BJ (cell line): ENCODE measurements around the gene ABLIM1. TPM values are rescaled to one million over a fixed set of nuclear protein-coding genes. Genes with fewer than 3 reads are reported as not detected.

ENCODE experiments used
- CTCF ChIA-PET: fragments of 350-600 bp; formaldehyde crosslinking; extraction: SDS; loops from one replicate; lab custom pipeline; 2021; ENCODE audit warnings: antibody characterized with exemption, inconsistent platforms; lab: Yijun Ruan, JAX
- POLR2A ChIA-PET: fragments of 300-600 bp; sonication (Branson Sonifier 250); formaldehyde crosslinking; extraction: SDS; loops from one replicate; lab custom pipeline; 2021; ENCODE audit warnings: antibody characterized with exemption; lab: Charles Lee
- DNase-seq: peaks from one replicate; pipeline ENCODE4 v3.0.0-alpha.2; 2011; ENCODE audit warnings: low read depth
- H3K27me3 ChIP-seq: 2 replicates; pipeline ENCODE4 v1.6.0; 2011; ENCODE audit warnings: low read length; ENCODE audit not compliant: control insufficient read depth, insufficient read depth
- H3K36me3 ChIP-seq: 2 replicates; pipeline ENCODE4 v1.5.1; 2011; ENCODE audit warnings: low read length; ENCODE audit not compliant: control insufficient read depth, insufficient read depth
- H3K4me3 ChIP-seq: 2 replicates; pipeline ENCODE4 v1.5.1; 2011; ENCODE audit warnings: low read depth, mild to moderate bottlenecking, control low read depth, low read length
- CTCF ChIP-seq: IDR thresholded peaks from 2 replicates; pipeline ENCODE4 v1.5.1; 2011; ENCODE audit warnings: low read depth, mild to moderate bottlenecking, control low read depth, inconsistent platforms, low read length, moderate library complexity; ENCODE audit not compliant: insufficient read depth
- polyA plus RNA-seq: library from polyadenylated mRNA; depleted of rRNA; stranded (reverse); fragments of >200 nt; gene quantifications from 2 replicates; pipeline ENCODE4 v1.2.3, GENCODE V29; 2011

The ABLIM1 gene
- polyA plus RNA-seq, 1 experiment: 14.4 TPM

- no peak overlapping the region for H3K4me3 ChIP-seq
- CTCF ChIA-PET: interaction anchor here (0.7 to 7.8 kb wide), 16 partner anchors 9 to 270 kb away, joined by 3 to 65 read pairs (median 5); partner anchors contain the start of gene FHIP2A
These were observed 106.0 kb downstream of the ABLIM1 start for GRCh38 chr10:114552050-114552449.

DNA sequence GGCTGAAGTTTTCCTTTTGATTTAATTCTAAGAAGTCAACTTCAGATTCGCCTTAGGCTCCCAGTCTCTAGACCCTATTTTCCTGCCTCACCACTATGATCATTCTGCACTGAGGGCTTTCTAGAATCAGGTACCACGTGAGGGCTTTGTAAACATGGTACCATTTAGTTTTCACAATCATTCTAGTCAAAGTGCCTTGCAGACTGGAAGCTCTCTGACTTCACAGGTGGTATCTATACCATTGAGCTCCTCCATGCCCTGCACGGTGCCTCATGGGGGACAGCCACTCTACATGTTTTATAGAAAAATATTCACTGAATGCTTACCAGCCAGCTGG lies 106.5 kb downstream of the ABLIM1 start:
- no peak for TF ChIP-seq CTCF
- ChIA-PET POLR2A (no interaction called here), CTCF (interaction anchor here (0.7 to 7.8 kb wide), 21 partner anchors 9 to 271 kb away, joined by 3 to 65 read pairs (median 5); partner anchors contain the start of gene FHIP2A)
- H3K36me3 ChIP-seq: no peaks in the 10 kb centered on the region
- DNase-seq: no peak
- H3K27me3 ChIP-seq: no peaks in the 10 kb centered on the region
- no peak overlapping the region for H3K4me3 ChIP-seq

More at GRCh38 chr10:114552050-114552449, 106.0 kb downstream of the ABLIM1 start:
- POLR2A ChIA-PET: no interaction called here
- no peak for TF ChIP-seq CTCF
- DNase-seq: no peak
- no peaks in the 10 kb centered on the region for H3K27me3 ChIP-seq
- H3K36me3 ChIP-seq: no peaks in the 10 kb centered on the region

DNA sequence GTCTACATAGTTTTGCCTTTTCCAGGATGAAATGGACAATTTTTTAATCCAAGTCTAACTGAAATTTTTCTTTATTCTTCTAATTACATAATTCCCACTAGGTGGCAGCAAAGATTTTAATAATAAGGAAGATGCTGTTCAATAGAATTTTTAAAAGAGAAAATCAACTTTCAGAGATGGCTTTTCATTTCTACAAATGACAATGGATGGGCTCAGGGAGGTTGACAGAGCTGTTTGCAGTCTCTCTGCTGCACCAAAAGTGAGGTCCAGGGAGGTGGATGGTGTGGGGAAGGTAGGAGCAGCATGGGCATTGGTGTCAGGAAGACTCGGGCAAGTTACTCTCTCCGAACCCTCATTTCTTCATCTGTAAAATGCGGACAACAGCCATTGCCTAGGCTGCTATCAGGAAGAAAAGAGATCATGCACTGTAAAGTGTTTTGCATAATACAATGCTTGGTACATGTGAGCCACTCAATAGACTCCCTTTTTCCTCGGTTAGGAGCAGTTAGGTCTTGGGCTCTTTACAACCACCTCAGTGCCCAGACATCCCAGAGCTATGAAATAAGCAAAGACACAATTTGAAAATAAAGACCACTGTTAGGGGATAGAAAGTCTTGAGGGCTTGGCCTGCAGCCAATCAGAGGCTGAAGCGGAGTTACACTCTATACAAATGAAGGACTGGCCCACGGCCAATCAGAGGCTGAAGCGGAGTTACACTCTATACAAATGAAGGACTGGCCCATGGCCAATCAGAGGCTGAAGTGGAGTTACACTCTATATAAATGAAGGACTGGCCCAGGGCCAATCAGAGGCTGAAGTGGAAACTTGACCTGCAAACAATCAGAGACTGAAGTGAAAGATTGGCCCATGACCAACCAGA lies 107.1 kb downstream of the ABLIM1 start:
- peak; percentile 13; the same call in 1 of the 2 replicates for TF ChIP-seq CTCF
- DNase-seq: no peak
- Histone ChIP-seq H3K27me3 (no peaks in the 10 kb centered on the region), H3K36me3 (no peaks in the 10 kb centered on the region; the same call in 1 of the 2 replicates), H3K4me3 (no peak overlapping the region)
- POLR2A ChIA-PET: interaction anchor here (0.6 kb wide), 1 partner anchor 69 kb away, joined by 3 read pairs; no protein-coding TSS in a partner anchor
- CTCF ChIA-PET: interaction anchor here (0.7 to 7.8 kb wide), 17 partner anchors 18 to 271 kb away, joined by 3 to 65 read pairs (median 5); partner anchors contain the start of gene FHIP2A

GRCh38 chr10:114548662-114549061 lies 109.4 kb downstream of the ABLIM1 start:
- no peak for DNase-seq

More at GRCh38 chr10:114548662-114549061, 109.4 kb downstream of the ABLIM1 start:
- CTCF ChIA-PET: interaction anchor here (0.7 to 7.8 kb wide), 13 partner anchors 11 to 245 kb away, joined by 3 to 65 read pairs (median 3); no protein-coding TSS in a partner anchor
- Histone ChIP-seq H3K4me3 (no peak overlapping the region), H3K27me3 (no peaks in the 10 kb centered on the region), H3K36me3 (no peaks in the 10 kb centered on the region; the same call in 1 of the 2 replicates)
- POLR2A ChIA-PET: no interaction called here
- peak; percentile 52 for TF ChIP-seq CTCF
